Vagina (tissue), 2 donors: ENCODE measurements around the gene CFAP73. TPM values are rescaled to one million over a fixed set of nuclear protein-coding genes. Genes with fewer than 3 reads are reported as not detected.

Experiments used
- DNase-seq, 2 donors: peaks; one replicate each; pipeline ENCODE4 v3.0.0-alpha.2; 2017; ENCODE audit errors: extremely low spot score in 2 of 2
- H3K27ac ChIP-seq: fragments of 200-600 bp; sonication (generic); one replicate; pipeline ENCODE4 v1.5.1; 2019
- H3K27me3 ChIP-seq: fragments of 200-600 bp; sonication (generic); one replicate; pipeline ENCODE4 v1.5.1; 2019
- H3K36me3 ChIP-seq, 2 donors: fragments of 200-600 bp; sonication (generic); one replicate each; pipeline ENCODE4 v1.5.1; 2017 to 2019
- H3K4me1 ChIP-seq: fragments of 200-600 bp; sonication (generic); one replicate; pipeline ENCODE4 v1.5.1; 2019
- H3K4me3 ChIP-seq, 2 donors: fragments of 200-600 bp; sonication (generic); 1 replicate in 1 of 2; 2 replicates in 1 of 2; pipeline ENCODE4 v1.5.1; 2016 to 2019
- H3K9me3 ChIP-seq: fragments of 200-600 bp; sonication (generic); one replicate; pipeline ENCODE4 v1.5.1; 2019
- POLR2A ChIP-seq, 2 donors: fragments of 450-650 bp; IDR thresholded peaks; one replicate each; pipeline ENCODE4 v1.6.1; 2017; ENCODE audit warnings: antibody characterized with exemption in 2 of 2, mild to moderate bottlenecking in 2 of 2, moderate library complexity in 2 of 2
- POLR2AphosphoS5 ChIP-seq, 2 donors: sonication (generic); formaldehyde crosslinking; IDR thresholded peaks; one replicate each; pipeline ENCODE4 v1.9.0; 2017; ENCODE audit warnings: antibody characterized with exemption in 2 of 2, mild to moderate bottlenecking in 2 of 2, low read depth in 1 of 2; ENCODE audit not compliant: insufficient read depth in 1 of 2
- intact Hi-C: fragments of 100-400 bp; cut with DNase I; formaldehyde crosslinking; loops from one replicate; pipeline ENCODE4 v1.15.1; 2023
- total RNA-seq: library from RNA; depleted of rRNA; stranded (reverse); fragments of >200 nt; gene quantifications from one replicate; pipeline ENCODE4 v1.2.3, GENCODE V29; 2016
- TF ChIP-seq, protein P1 (sequence below), 3 experiments: fragments of 450-650 bp in 2 of 3; fragments of 200-600 bp in 1 of 3; sonication (generic) in 1 of 3; IDR thresholded peaks; one replicate each; pipeline ENCODE4 v1.5.1; 2017 to 2019; ENCODE audit warnings: antibody characterized with exemption in 3 of 3, mild to moderate bottlenecking in 2 of 3, moderate library complexity in 2 of 3

The CFAP73 gene
- total RNA-seq, 1 donor from 2014 or later, result not detected

DNA sequence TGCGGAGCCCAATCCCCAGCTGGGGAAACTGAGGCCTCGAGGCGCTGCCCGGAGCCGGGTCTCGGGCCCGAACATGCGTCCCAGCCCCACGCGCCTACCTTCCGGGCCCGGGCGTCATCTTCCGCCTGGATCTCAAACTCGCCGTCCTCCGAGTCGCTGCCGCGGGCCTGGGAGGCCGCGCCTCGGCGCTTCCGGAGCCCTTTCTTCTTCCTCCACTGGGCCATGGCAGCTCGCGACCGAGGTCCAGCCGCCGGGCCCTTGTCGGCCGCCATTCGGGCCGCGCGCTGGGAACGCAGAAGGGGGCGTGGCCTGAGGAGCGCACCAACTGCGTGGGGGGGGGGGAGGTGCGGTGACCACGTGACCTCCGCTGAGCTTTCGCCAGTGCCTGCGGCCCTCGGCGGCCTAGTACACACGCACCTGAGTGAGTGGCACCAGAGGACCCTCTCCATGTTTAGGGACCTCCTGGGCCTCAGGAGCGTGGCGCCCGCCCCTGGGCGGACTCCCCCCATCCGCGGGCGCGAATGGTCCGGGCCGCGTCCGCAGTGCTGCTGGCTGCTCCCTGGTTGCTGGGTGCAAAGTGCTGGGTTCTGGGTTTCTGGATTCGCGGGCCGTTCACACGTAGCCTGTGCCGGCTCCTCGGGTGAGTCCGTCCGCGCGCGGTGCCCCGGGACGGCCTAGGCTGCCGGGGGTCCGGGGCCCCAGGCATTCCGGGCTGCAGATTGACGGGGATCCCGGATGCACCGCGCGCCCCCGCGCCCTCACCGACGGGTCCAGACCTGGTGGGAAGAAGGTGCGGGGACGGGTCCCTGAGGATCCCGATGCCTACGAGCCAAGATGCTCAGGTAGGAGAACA lies 35.9 kb downstream of the CFAP73 start, which contains the start of the genes DDX54 and RITA1:
Gene DDX54, minus strand, starts transcription at position 299 of the 853 bp plus-strand sequence. Its CDS starts 27 bp downstream, at position 272.
Gene RITA1, plus strand, starts transcription at position 542 of the 853 bp plus-strand sequence. CDS start 1,026 bp downstream, outside the sequence.
- H3K36me3 ChIP-seq, result peaks cover 0 to 2% of the 10 kb centered on the region in 2 donors
- TF ChIP-seq, protein P1, sequence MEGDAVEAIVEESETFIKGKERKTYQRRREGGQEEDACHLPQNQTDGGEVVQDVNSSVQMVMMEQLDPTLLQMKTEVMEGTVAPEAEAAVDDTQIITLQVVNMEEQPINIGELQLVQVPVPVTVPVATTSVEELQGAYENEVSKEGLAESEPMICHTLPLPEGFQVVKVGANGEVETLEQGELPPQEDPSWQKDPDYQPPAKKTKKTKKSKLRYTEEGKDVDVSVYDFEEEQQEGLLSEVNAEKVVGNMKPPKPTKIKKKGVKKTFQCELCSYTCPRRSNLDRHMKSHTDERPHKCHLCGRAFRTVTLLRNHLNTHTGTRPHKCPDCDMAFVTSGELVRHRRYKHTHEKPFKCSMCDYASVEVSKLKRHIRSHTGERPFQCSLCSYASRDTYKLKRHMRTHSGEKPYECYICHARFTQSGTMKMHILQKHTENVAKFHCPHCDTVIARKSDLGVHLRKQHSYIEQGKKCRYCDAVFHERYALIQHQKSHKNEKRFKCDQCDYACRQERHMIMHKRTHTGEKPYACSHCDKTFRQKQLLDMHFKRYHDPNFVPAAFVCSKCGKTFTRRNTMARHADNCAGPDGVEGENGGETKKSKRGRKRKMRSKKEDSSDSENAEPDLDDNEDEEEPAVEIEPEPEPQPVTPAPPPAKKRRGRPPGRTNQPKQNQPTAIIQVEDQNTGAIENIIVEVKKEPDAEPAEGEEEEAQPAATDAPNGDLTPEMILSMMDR (IDR thresholded peaks at IDR 0.05), result peak in 1 of 3 experiments; percentile 1
- TF ChIP-seq POLR2AphosphoS5 (IDR thresholded peaks at IDR 0.05; ENCODE audit: insufficient read depth in 1 of 2, low read depth in 1 of 2) (peak; percentile 13 to 89), POLR2A (IDR thresholded peaks at IDR 0.05) (no peak)
- H3K4me3 ChIP-seq, result peak within 1 kb of the TSS; percentile 80 to 88
- DNase-seq, result no peak
- H3K27me3 ChIP-seq, result no peaks in the 10 kb centered on the region
- H3K9me3 ChIP-seq, result no peaks in the 10 kb centered on the region
- intact Hi-C loops, result no loop called here
- H3K4me1 ChIP-seq, result peaks cover 31% of the 10 kb centered on the region
- H3K27ac ChIP-seq, result peak within 1 kb of the TSS; percentile 80

- peak overlapping the region; percentile 80 for H3K27ac ChIP-seq
- H3K4me3 ChIP-seq, result peak overlapping the region; percentile 80 to 88
- TF ChIP-seq POLR2A (IDR thresholded peaks at IDR 0.05) (no peak), POLR2AphosphoS5 (IDR thresholded peaks at IDR 0.05; ENCODE audit: insufficient read depth in 1 of 2, low read depth in 1 of 2) (no peak)
- TF ChIP-seq, protein P1 (IDR thresholded peaks at IDR 0.05), result no peak
- peaks cover 31% of the 10 kb centered on the region for H3K4me1 ChIP-seq
- intact Hi-C loops, result no loop called here
- H3K27me3 ChIP-seq, result no peaks in the 10 kb centered on the region
- DNase-seq, result no peak
- no peaks in the 10 kb centered on the region for H3K36me3 ChIP-seq
- no peaks in the 10 kb centered on the region for H3K9me3 ChIP-seq
Observed at GRCh38 chr12:113186033-113186365, 36.5 kb downstream of the CFAP73 start.

DNA sequence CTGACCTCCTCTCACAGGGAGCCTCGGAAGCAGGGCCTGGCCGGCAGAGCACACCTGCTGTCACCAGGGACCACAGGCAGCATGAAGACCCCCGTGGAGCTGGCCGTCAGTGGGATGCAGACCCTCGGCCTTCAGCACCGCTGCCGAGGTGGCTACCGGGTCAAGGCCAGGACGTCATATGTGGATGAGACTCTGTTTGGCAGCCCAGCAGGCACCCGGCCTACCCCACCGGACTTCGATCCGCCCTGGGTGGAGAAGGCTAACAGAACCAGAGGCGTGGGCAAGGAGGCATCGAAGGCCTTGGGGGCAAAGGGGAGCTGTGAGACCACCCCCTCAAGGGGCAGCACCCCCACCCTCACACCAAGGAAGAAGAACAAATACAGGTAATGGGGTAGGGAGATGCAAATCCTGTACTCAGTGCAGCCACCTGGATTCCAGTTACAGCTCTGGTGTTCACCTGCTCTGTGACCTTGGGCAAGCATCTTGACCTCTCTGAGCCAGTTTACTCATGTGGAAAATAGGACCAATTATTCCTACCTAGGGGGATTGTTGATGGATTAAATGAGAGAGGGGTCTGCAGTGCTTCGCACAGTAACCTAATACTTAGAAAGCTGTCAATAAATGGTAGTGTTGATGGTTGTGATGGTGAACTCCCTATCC lies 37.3 kb downstream of the CFAP73 start:
- TF ChIP-seq POLR2A (IDR thresholded peaks at IDR 0.05), result no peak
- no peak for TF ChIP-seq POLR2AphosphoS5 (IDR thresholded peaks at IDR 0.05; ENCODE audit: insufficient read depth in 1 of 2, low read depth in 1 of 2)
- TF ChIP-seq, protein P1 (IDR thresholded peaks at IDR 0.05), result no peak
- H3K36me3 ChIP-seq, result peaks cover 0 to 7% of the 10 kb centered on the region in 2 donors
- H3K4me3 ChIP-seq, result peak overlapping the region in 1 of 2 donors; percentile 88
- H3K27ac ChIP-seq, result no peak overlapping the region
- H3K4me1 ChIP-seq, result peaks cover 31% of the 10 kb centered on the region
- no peaks in the 10 kb centered on the region for H3K27me3 ChIP-seq
- DNase-seq, result no peak
- intact Hi-C loops, result no loop called here
- no peaks in the 10 kb centered on the region for H3K9me3 ChIP-seq

DNA sequence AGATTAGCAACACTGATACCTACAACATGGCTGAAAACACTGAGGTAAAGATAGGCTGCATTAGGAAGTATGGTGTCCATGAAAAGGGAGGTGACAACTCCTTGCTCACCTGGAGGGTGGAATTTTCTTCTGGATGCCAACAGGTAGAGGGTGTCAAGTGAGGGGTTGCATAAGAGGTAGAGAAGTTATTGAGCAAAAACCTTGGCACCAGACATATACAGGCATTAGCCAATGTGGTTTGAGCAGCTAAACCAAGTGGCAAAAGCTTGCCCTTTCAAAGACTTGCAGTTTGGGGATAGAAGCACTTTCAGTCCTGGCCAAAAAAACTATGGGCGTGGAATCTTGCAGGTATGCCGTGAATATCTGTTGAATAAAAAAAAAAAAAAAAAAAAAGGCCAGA lies 39.8 kb downstream of the CFAP73 start:
- H3K27ac ChIP-seq, result no peak overlapping the region
- TF ChIP-seq POLR2AphosphoS5 (IDR thresholded peaks at IDR 0.05; ENCODE audit: insufficient read depth in 1 of 2, low read depth in 1 of 2) (no peak), POLR2A (IDR thresholded peaks at IDR 0.05) (no peak)
- TF ChIP-seq, protein P1 (IDR thresholded peaks at IDR 0.05), result no peak
- DNase-seq, result no peak
- no peaks in the 10 kb centered on the region for H3K9me3 ChIP-seq
- H3K4me3 ChIP-seq, result no peak overlapping the region
- intact Hi-C loops, result no loop called here
- H3K36me3 ChIP-seq, result peaks cover 0 to 14% of the 10 kb centered on the region in 2 donors
- H3K27me3 ChIP-seq, result no peaks in the 10 kb centered on the region
- H3K4me1 ChIP-seq, result peaks cover 17% of the 10 kb centered on the region
